ENCODE results near the gene NPL. TPM values are rescaled to one million over a fixed set of nuclear protein-coding genes. Genes with fewer than 3 reads are reported as not detected.

NPL gene
- polyA plus RNA-seq, 1 donor = 5.1 TPM

DNA sequence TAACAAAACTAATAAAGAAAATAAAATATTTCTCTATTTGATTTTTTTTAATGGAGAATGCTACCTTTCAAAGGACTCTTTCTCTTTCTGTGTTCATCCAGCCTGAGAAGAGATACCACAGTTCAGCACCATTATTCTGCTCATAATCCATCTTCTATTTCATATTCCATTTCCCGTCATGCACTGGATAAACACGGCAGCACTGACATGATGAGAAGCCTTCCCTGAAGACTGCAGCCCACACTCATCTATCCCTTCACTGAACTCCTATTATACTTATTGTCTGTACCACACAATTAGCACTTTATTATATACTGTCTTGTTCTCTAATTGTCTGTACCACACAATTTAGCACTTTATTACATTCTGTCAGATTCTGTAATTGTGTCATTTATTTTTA, 10.7 kb upstream of the NPL start:
- DNase-seq (ENCODE audit: low read depth) = no peak

DNA sequence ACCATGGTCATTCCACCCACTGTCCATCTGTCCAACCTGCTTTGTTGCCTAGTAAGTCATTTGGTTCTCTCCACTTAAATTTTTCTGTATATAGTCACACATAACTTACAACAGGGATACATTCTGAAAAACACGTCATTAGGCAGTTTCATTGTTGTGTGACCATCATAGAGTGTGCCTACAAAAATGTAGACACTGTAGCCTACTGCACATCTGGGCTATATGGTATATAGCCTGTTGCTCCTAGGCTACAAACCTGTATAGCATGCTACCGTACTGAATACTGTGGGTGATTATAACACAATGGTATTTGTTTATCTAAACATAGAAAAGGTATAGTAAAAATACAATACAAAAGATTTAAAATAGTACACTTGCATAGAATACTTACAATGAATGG, 10.0 kb upstream of the NPL start:
- no peak for DNase-seq (ENCODE audit: low read depth)

DNA sequence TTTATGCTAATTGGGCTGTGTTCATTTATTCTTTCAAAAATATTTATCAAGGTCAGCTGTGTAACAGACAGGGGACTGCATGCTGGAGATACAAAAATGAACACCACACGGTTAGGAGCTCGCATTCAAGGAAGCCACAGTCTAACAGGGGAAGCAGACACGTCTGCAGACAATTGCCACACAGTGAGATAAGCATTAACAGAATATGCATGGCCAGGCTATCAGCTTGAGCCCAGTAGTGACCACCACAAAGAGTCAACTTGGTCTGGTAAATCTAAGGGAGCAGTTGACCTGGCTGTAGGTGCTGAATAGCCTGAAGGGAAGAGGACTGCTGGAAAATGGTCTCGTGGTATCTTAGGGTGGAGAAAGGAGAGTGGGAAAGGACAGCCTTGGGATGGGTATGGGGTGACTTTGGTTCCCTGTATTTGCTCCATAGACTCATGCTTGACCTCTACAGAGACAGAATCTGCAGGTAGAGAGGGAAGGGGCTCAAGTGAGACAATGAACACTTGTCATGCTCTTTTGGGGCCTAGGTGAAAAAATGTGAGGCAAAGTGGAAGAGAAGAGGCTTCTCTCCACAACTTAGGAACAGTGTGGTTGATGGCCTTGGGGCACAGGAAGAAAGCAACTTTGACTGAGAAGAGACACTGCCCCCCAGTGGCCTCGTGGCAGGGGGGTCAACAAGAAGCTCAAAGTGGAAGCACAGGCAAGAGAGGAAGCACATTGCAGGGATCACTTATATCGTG, 7.6 kb upstream of the NPL start:
- no peak for DNase-seq (ENCODE audit: low read depth)

DNA sequence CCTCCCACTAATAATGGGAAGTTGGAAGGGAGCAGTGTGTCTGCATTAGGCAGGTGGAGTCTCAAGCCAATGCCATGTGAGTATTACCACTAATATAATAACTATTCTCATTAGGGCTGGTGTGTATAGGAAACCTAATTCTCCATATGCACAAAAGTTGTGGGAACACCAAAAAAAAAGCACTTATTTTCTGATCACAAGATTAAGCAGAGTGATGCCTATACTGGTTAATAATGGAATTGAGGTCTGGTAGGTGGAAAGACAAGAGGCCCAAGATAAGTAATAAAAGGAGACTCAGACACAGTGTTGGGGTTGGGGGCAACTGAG, 7.0 kb upstream of the NPL start:
- DNase-seq (ENCODE audit: low read depth) = no peak

DNA sequence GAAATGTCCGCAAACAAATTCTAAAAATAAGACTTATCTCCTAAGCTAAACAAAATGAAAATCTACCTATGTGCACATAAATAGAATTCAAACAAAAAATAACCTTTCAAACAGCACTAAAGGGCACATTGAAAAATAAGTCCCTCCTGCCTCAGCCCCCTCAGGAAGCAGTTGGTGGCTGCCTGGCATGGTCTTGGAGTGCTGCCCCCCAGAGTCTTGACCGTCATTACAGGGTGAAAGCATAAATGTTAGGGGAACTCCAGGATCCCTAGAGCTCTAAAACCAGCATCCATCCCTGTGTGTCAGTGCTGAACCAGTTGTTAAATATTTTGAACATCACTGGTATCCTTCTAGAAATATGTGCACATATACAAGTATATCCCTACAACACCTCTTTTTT, 6.5 kb upstream of the NPL start:
- no peak for DNase-seq (ENCODE audit: low read depth)

DNA sequence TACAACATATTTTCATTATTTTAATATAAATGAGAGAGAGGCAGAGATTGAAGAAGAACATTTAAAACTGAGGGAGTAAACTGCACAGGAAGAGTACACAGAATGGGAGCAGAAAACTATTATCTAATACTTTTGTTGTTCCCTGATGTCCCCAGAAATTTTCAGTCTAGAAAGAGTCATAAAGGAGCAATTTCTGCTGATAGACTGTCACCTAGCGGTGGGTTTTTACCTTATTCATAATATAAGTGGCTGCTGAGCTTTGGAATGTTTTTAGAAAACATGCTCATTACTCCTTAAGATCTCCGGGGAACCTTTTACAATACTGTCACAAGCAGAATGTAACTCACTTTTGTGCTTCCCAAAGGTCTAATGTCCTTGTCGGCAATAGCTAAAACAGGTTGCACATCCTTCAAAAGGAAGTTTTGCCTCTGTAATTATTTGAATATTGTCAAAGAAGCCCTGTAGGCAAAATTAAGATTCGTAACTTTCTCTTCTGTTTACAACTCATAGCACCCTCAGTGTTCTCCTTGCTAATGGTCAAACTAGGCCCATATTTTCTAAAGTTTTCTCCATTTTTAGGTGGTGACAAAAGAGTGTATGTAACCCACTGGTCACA, 4.9 kb upstream of the NPL start:
- no peak for DNase-seq (ENCODE audit: low read depth)

DNA sequence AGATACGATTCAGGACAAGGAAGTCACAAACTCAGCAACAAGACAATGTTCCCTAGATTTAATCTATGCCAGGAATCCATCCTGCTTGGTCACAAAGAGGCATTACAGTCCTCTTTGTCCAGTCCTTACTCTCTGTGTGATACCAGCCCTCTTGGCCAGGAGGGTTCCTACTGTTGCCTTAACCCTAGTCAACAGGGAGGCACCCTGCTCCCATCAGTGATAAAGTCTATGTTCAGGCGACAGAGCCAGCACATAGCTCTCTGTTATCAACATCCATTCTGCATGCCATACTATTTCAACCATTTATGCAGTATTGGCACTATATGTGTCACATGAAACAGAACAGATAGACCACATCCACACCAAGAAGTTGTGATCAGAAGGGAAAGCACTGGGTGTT, 4.4 kb upstream of the NPL start:
- DNase-seq (ENCODE audit: low read depth) = no peak

DNA sequence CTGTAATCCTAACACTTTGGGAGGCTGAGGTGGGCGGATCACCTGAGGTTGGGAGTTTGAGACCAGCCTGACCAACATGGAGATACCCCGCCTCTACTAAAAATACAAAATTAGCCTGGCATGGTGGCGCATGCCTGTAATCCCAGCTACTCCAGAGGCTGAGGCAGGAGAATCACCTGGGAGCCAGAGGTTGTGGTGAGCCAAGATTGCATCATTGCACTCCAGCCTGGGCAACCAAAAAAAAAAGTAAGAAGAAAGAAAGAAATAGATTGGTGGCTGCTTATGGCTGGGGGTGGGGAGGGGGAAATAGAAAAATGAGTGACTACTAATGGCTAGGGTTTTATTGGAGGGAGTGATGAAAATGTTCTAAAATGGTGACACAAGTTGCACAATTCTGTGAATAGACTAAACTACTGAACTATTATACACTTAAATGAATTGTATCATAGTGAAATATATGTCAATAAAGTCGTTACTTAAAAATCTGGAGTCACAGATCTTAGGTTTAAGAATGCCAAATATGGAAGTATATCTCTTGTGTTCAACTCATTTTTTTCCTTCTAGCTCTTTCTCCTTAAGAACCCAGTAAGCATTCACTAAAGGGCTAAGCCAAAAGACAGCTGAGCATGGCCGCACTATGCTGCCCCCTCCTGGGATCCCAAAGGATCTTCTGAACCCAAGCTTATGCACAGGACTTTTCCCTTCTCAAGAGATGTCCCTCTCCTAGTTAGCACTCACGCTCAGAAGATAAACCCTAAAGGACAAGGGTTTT, 3.2 kb upstream of the NPL start:
- DNase-seq (ENCODE audit: low read depth) = no peak

DNA sequence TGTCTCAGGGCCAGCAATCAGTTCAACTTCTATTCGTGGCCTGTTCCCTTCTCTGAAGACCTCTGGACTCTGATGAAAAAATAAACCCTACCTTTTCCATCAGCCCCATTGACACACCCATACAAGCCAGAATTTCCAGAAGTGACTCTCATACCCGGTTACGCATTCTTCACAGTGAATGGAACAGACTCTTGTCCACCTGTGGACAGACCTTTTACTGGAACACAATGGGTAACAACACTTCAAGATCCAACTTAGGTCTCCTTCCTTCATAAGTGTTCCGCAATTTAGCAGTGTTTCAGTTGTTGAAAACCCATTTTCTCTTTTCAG, 2.6 kb upstream of the NPL start:
- no peak for DNase-seq (ENCODE audit: low read depth)

DNA sequence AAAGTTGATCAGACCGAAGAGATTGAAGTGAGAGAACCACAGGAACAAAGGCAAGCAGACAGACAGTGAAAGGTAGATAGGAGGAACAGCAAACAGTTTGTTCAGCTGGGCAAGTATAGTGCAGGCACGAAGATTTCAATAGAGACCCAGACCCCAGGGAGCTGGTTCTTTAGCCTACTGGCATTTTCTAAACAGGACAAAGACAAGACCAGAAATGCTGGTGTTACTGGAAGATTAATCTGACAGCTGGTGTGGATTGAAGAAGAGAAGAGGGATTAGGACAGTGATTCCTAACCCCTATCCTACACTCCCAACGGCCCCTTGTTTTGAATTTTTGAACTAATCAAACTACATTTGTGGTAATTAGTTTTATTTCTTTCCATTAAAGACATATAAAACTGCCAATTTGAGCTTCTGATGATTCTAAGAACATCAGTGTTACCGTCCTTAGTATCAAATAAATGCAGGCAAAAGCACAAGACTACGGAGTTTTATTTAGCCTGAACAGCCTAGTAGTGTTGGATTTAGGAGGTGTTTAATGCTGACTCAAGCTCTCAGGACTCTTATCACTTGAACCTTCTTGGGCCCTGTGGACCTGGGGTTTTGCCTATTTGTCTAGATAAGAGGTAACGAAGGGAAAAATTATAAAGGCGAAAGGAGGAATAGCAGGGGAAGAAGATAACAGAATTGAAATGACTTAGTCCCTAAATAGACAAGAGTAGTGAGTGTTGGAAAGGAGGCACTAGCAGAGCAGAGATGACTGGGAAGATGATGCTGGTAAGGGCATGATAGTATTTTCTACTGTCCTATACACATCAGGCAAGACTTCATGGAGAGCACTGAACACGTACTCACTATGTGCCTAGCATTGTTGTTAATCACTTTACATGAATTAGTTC, 2.0 kb downstream of the NPL start:
- no peak for DNase-seq (ENCODE audit: low read depth)

DNA sequence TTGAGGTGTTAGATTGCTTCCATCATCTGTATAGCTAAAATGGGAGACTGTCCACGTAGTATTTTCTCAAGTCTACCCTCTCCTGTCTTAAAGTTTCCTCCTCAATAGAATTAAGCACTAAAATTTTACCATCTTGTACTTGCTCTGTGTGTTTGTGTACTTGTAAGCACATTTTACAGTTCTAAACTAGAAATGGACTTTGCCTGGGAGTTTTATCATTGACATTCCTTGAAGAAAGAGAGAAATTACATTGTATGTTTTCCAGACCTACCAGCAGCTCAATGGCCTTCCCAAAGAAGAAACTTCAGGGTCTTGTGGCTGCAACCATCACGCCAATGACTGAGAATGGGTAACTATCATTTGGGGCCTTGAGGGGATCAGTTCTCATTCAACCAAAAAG, 4.5 kb downstream of the NPL start:
- DNase-seq (ENCODE audit: low read depth) = no peak

DNA sequence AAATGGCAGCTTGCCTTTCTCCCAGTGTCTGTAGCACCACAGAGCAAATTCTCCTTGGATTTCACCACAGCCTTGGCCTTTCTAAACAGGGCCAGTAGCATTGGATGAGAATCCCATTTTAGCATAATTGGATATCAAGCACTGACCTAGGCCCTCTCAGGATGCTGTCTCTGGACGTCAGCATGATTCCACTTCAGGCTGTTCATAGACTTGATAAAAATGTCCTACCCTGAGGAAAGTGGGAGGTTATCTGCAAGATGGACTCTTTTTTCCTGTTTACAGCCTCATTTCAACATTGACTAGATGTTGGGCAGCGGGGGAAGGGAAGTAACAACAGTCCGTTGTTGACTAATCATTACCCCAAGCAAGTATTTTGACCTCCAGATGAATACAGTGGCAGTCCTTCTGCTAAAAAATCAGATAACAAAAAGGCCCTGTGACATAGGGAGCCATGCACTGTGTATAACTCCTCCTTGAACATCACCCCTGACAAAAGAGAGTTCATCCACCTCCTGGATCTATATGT, 5.2 kb downstream of the NPL start:
- no peak for DNase-seq (ENCODE audit: low read depth)

DNA sequence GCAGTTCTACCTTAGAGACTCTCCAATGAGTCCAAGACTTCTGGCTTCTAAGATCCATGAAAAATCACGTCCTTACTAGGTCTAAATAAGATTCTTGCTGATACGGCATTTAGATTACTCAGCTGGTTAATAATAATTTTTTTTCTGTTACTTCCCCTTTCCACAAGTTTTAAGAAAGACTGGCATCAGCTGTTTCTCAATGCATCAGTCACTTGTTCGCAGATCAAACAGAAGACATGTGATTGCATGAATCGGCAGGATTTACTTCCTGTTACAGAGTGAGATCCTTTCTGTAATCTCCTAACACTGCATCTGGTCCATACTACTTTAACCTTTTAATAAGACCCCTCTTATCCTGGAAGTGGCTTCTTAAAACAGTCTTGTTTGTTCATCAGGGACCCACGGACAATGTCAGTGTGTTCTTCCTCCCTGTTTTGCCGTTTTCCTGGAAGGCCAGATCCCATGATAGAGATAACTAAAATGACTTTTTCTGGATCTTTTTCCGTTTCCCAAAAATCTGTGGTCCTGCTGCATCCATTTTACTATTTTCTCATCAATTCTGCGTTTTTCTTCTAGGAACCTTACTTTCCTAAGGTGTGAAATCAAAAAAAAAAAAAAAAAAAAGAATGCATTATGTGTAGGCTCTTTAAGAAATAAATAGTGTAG, 6.1 kb downstream of the NPL start:
- DNase-seq (ENCODE audit: low read depth) = no peak

DNA sequence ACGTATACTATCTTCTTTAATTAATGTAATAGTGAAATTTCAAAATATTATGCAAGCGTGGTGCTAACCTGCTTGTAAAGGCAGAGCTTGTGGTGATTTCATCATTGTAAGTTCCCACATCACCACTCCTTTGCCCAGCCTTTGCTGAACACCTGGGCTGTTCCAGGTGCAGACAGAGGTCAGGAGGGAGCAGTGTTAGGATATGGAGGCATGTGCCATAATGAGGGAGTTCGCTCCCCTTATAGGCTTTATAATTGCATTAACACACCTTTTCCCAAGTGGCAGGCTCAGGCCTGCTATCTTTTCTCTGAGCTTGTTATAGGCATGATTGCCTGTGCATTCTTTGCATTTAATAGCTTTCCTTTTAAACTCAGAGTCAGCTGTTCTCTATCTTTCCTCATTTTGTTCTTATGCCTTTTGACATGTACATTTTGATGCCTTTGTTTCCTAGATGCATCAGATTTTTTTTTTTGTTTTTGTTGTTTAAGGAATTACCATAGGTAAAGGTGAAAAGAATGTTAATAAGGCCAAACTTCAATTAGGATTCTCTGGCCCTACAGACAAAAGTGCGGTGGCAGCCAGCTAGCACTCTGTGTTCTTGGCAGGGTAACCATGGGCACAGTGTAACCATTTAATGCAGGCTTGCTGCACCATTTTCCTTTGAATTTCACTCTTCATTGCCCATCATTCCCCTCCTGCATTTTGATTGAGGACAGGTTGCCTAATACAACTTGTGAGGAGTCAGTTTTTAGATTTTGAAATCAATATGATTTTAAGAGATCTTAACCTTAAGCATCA, 12.6 kb downstream of the NPL start:
- DNase-seq (ENCODE audit: low read depth) = no peak

DNA sequence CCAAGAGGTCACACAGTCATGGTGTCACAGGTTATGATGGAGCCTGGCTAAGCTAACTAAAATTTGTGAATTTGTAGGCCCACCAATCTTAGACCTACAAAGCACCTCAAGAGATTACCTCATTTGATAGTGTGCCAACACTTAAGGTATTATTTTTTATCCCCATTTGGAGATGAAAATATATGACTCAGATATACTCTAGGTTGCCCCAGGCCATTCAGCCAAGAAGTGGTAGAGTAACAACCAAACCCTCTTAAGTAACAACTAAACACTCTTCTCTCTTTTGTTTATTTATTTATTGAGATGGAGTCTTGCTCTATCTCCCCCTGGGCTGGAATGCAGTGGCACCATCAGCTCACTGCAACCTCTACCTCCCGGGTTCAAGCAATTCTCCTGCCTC, 14.3 kb downstream of the NPL start:
- DNase-seq (ENCODE audit: low read depth) = no peak

DNA sequence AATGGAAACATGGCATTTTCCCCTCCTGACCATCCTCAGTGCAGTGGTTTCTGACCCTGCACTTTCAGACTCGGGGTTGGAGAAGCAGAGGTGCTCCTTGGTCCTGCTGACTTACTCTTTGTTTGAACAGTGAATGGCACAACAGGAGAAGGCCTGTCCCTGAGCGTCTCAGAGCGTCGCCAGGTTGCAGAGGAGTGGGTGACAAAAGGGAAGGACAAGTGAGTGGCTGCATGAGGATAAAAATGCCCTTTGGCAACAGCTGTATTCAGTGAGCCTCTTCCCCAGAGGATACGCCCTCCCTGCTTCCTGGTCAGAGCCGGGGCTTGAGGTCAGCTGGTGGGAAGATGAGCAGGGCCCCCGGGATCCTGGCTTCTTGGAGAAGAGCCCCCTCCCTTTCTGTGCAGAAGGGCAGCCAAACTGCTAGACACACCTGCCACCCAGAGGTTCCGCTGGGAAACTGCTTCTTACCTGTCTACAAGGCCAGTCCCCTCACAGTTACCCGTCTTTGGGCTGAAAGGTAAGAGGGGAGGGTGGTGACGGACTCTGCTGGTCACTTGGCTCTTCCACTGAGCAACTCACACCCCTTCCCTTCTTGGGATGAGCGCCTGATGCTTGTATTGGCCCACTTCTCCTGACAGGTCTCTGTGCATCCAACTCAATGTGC, 16.6 kb downstream of the NPL start:
- no peak for DNase-seq (ENCODE audit: low read depth)

DNA sequence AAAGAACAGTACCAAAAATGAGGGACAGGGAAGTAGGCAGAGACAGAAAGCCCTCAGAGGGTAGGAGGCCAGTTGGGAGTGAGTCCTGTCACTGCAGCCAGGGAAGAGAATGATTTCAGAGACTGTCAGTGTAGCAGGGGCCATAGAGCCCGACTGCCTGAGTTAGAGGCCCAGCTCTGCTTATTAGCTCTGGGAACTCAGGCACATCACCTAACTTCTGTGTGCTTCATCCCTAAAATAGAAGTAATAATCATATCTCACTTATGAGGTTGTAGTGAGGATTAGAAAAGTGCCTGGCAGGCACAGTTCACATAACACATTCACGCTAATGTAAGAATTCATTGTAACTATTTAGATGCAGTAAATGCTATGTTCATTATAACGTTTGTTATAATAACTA, 18.3 kb downstream of the NPL start:
- no peak for DNase-seq (ENCODE audit: low read depth)

DNA sequence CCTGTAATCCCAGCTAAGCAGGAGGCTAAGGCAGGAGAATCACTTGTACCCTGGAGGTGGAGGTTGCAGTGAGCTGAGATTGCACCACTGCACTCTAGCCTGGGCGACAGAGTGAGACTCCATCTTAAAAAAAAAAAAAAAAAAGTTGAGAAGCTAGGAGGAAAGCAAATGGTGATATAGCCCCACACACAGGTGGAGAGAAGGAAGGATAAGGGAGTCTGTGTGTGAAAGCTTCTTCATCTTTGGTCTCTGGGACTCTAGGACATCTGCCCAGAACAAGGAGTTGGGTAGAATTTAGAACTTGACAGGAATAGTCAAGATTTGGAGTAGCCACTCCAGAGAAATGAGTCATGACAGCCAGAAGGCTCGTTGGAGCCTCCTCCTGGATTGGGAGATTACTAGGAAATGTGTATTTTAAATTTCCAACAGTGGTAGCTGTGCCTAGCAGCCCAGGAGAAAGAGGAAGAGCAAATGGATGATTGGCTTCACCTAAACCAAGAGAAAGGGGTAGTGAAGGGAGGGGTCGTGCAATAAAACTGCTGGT, 19.9 kb downstream of the NPL start:
- no peak for DNase-seq (ENCODE audit: low read depth)

DNA sequence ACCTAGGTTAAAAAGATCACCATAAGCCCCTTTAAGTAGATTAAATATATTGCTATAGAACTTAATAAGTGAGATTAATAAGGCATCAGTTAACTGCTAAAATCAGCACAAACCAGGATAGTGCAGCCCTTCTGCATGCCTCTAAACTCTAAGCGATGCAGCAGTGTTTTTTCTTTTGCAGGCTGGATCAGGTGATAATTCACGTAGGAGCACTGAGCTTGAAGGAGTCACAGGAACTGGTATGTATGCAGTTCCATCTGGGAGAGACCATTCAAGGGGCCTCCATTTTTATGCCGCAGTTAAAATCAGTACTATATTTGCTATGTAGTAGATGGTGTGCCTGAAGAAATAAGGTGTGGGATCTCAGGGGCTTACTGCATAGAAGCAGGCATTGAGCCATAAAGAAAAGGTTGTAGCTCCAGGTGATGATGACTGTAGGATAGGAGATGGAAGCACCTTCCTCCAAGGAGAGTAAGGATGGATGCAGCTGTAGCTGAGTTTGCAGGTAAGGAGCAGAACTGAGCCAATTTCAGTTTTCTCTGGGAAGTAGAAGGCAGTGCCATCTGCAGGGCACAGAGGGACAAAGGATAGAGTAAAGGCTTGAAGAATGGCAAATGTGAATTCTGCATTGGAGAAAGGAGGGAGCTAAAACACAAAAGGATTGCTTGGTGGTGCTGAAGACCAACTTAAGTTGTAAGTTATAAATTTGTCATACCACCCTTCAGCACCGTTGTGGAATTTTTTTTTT, 22.6 kb downstream of the NPL start:
- DNase-seq (ENCODE audit: low read depth) = no peak

All from forelimb muscle (tissue), 1 donor.